HepG2 (cell line): ENCODE measurements around the gene ABCB6. TPM values are rescaled to one million over a fixed set of nuclear protein-coding genes. Genes with fewer than 3 reads are reported as not detected.

Experiments used
- CBX5 ChIP-seq: sonication (generic); formaldehyde crosslinking; IDR thresholded peaks from 2 replicates; pipeline ENCODE4 v1.4.0; 2020; ENCODE audit warnings: missing genetic modification reagents, borderline replicate concordance
- GFI1 ChIP-seq: sonication (generic); formaldehyde crosslinking; IDR thresholded peaks from 2 replicates; pipeline ENCODE4 v1.5.0; 2020; ENCODE audit warnings: missing genetic modification reagents, mild to moderate bottlenecking, borderline replicate concordance
- TBP ChIP-seq: sonication (generic); formaldehyde crosslinking; IDR thresholded peaks from 2 replicates; pipeline ENCODE4 v1.5.0; 2020; ENCODE audit warnings: missing genetic modification reagents
- ZNF12 ChIP-seq: sonication (generic); formaldehyde crosslinking; IDR thresholded peaks from 2 replicates; pipeline ENCODE4 v1.5.0; 2020; ENCODE audit warnings: missing genetic modification reagents
- ZNF510 ChIP-seq: sonication (generic); formaldehyde crosslinking; IDR thresholded peaks from 2 replicates; pipeline ENCODE4 v1.4.0; 2020; ENCODE audit warnings: low read depth, mild to moderate bottlenecking, missing genetic modification reagents
- ZNF766 ChIP-seq: sonication (generic); formaldehyde crosslinking; IDR thresholded peaks from 2 replicates; pipeline ENCODE4 v1.5.0; 2020; ENCODE audit warnings: missing genetic modification reagents, borderline replicate concordance
- ZNF773 ChIP-seq: sonication (generic); formaldehyde crosslinking; IDR thresholded peaks from 2 replicates; pipeline ENCODE4 v1.4.0; 2020; ENCODE audit warnings: missing genetic modification reagents, borderline replicate concordance
- polyA plus RNA-seq, 8 experiments: library from polyadenylated mRNA; depleted of rRNA in 3 of 8; stranded (reverse) in 7 of 8; unstranded in 1 of 8; fragments of >200 nt; fragmentation: Illumina TruSeq in 4 of 8; extraction: Trizol in 4 of 8; gene quantifications; 2 replicates each; pipeline versions ENCODE4 v1.2.1 to v1.2.3, GENCODE V29; 2011 to 2016; ENCODE audit warnings: low read depth in 4 of 8, missing spikeins in 1 of 8, mixed read lengths in 1 of 8; ENCODE audit not compliant: insufficient read depth in 1 of 8
- total RNA-seq, 5 experiments: library from RNA; depleted of rRNA; stranded (reverse); fragments of >200 nt; fragmentation: Illumina TruSeq; extraction: Trizol; gene quantifications; 2 replicates each; pipeline ENCODE4 v1.2.3, GENCODE V29; 2016; ENCODE audit warnings: low read depth in 1 of 5
- TF ChIP-seq, protein P1 (sequence below): fragments of 450-650 bp; IDR thresholded peaks from 2 replicates; pipeline ENCODE4 v1.6.1; 2017
- TF ChIP-seq, protein P2 (sequence below): sonication (generic); formaldehyde crosslinking; IDR thresholded peaks from 2 replicates; pipeline ENCODE4 v1.5.0; 2020; ENCODE audit warnings: mild to moderate bottlenecking, missing genetic modification reagents
- TF ChIP-seq, protein P3 (sequence below), 2 experiments: fragments of 450-650 bp in 1 of 2; sonication (generic) in 1 of 2; formaldehyde crosslinking in 1 of 2; IDR thresholded peaks; 2 replicates each; pipeline versions ENCODE4 v1.6.1 to v1.8.0; 2016 to 2022; ENCODE audit warnings: antibody characterized with exemption in 1 of 2, mild to moderate bottlenecking in 1 of 2, missing genetic modification reagents in 1 of 2
- TF ChIP-seq, protein P4 (sequence below): IDR thresholded peaks from 2 replicates; pipeline ENCODE4 v1.6.1; 2012; ENCODE audit warnings: low read depth, low read length, improper control_type of control experiment

ABCB6 gene
- total and polyA plus RNA-seq, 2 of the 13 experiments (the other 11 are each of a cell fraction or from before 2014, with no cell fraction given), result 91.1 to 137 TPM

DNA sequence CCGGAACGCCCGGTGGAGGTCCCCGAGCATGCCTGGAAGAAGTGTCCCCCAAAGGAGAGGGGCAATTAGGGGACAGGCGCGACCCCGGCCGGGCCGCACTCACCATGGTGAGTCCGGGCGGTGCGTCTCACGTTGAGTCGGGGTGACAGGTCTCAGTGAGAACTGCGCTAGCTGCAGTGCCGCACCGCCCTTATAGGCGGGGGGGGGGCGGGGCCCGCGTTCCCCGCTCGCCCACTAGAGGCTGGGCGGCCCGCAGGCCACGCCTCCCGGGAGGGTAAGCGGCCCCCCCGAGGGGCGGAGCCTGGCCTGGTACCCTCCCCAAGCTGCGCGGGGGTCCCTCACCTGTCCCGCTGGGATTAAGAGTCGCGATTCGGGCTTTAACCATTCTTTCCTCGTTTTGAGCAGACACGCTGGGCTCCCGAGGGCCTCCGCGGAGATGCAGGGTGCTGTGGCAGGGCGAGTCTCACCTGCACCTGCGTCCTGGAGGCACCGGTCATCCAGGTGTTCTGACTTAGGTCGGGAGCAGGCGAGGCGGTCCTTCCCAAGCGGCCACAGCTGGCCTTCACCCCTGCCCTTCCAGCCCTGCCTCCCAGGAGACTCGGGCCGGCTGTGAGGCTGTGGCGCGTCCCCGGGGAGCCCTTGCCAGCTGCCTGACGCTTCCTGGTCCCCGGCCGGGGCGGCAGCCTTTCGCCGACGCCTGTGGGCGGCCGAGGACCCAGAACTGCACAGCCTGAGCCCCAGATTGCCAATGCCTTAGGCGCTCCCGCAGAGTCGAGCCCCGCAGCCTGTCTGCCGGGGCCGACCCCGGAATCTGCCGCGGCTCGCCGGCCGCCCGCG is 35.2 kb upstream of the ABCB6 start, which contains the start of gene TUBA4A (continued):
- TF ChIP-seq ZNF766, result 0 out of 2 replicates have a peak, but pooled peaks have one; percentile 68
- TF ChIP-seq, protein P1, sequence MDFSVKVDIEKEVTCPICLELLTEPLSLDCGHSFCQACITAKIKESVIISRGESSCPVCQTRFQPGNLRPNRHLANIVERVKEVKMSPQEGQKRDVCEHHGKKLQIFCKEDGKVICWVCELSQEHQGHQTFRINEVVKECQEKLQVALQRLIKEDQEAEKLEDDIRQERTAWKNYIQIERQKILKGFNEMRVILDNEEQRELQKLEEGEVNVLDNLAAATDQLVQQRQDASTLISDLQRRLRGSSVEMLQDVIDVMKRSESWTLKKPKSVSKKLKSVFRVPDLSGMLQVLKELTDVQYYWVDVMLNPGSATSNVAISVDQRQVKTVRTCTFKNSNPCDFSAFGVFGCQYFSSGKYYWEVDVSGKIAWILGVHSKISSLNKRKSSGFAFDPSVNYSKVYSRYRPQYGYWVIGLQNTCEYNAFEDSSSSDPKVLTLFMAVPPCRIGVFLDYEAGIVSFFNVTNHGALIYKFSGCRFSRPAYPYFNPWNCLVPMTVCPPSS, result no peak
- 0 out of 2 replicates have a peak, but pooled peaks have one; percentile 60 for TF ChIP-seq ZNF773 (CRISPR knock-in tag)
- TF ChIP-seq, protein P2, sequence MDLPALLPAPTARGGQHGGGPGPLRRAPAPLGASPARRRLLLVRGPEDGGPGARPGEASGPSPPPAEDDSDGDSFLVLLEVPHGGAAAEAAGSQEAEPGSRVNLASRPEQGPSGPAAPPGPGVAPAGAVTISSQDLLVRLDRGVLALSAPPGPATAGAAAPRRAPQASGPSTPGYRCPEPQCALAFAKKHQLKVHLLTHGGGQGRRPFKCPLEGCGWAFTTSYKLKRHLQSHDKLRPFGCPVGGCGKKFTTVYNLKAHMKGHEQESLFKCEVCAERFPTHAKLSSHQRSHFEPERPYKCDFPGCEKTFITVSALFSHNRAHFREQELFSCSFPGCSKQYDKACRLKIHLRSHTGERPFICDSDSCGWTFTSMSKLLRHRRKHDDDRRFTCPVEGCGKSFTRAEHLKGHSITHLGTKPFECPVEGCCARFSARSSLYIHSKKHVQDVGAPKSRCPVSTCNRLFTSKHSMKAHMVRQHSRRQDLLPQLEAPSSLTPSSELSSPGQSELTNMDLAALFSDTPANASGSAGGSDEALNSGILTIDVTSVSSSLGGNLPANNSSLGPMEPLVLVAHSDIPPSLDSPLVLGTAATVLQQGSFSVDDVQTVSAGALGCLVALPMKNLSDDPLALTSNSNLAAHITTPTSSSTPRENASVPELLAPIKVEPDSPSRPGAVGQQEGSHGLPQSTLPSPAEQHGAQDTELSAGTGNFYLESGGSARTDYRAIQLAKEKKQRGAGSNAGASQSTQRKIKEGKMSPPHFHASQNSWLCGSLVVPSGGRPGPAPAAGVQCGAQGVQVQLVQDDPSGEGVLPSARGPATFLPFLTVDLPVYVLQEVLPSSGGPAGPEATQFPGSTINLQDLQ (CRISPR knock-in tag), result no peak
- TF ChIP-seq, protein P3, sequence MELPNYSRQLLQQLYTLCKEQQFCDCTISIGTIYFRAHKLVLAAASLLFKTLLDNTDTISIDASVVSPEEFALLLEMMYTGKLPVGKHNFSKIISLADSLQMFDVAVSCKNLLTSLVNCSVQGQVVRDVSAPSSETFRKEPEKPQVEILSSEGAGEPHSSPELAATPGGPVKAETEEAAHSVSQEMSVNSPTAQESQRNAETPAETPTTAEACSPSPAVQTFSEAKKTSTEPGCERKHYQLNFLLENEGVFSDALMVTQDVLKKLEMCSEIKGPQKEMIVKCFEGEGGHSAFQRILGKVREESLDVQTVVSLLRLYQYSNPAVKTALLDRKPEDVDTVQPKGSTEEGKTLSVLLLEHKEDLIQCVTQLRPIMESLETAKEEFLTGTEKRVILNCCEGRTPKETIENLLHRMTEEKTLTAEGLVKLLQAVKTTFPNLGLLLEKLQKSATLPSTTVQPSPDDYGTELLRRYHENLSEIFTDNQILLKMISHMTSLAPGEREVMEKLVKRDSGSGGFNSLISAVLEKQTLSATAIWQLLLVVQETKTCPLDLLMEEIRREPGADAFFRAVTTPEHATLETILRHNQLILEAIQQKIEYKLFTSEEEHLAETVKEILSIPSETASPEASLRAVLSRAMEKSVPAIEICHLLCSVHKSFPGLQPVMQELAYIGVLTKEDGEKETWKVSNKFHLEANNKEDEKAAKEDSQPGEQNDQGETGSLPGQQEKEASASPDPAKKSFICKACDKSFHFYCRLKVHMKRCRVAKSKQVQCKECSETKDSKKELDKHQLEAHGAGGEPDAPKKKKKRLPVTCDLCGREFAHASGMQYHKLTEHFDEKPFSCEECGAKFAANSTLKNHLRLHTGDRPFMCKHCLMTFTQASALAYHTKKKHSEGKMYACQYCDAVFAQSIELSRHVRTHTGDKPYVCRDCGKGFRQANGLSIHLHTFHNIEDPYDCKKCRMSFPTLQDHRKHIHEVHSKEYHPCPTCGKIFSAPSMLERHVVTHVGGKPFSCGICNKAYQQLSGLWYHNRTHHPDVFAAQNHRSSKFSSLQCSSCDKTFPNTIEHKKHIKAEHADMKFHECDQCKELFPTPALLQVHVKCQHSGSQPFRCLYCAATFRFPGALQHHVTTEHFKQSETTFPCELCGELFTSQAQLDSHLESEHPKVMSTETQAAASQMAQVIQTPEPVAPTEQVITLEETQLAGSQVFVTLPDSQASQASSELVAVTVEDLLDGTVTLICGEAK (IDR thresholded peaks at IDR 0.05), result no peak
- TF ChIP-seq, protein P3 (CRISPR knock-in tag; IDR thresholded peaks at IDR 0.05), result no peak
- TF ChIP-seq TBP, result no peak
- TF ChIP-seq ZNF12, result no peak
- TF ChIP-seq, protein P4, sequence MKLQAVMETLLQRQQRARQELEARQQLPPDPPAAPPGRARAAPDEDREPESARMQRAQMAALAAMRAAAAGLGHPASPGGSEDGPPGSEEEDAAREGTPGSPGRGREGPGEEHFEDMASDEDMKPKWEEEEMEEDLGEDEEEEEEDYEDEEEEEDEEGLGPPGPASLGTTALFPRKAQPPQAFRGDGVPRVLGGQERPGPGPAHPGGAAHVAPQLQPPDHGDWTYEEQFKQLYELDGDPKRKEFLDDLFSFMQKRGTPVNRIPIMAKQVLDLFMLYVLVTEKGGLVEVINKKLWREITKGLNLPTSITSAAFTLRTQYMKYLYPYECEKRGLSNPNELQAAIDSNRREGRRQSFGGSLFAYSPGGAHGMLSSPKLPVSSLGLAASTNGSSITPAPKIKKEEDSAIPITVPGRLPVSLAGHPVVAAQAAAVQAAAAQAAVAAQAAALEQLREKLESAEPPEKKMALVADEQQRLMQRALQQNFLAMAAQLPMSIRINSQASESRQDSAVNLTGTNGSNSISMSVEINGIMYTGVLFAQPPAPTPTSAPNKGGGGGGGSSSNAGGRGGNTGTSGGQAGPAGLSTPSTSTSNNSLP, result no peak
- 0 out of 2 replicates have a peak, but pooled peaks have one; percentile 38 for TF ChIP-seq ZNF510 (CRISPR knock-in tag)
- 0 out of 2 replicates have a peak, but pooled peaks have one; percentile 37 for TF ChIP-seq GFI1 (CRISPR knock-in tag)
- 0 out of 2 replicates have a peak, but pooled peaks have one; percentile 17 for TF ChIP-seq CBX5 (CRISPR knock-in tag)
